Kidney (tissue), 14 donors: ENCODE data around the gene C7. TPM values are rescaled to one million over a fixed set of nuclear protein-coding genes. Genes with fewer than 3 reads are reported as not detected.
"Not testable (repeated sequence)": the region's sequence is repeated elsewhere in the genome, so short reads cannot be mapped to it uniquely, and the experiment has no call there.

ENCODE experiments used
- DNase-seq, 5 donors: peaks; one replicate each; pipeline ENCODE4 v3.0.0-alpha.2; 2013 to 2020
- FAIRE-seq: peaks from 2 replicates; lab custom pipeline; 2012; peaks lifted over from hg19 to GRCh38; lab: Jason Lieb, UNC
- H3K27ac ChIP-seq, 2 donors: one replicate each; pipeline ENCODE4 v1.7.0; 2013; ENCODE audit warnings: low read depth in 2 of 2, low read length in 2 of 2, inconsistent platforms in 1 of 2
- H3K27me3 ChIP-seq: one replicate; pipeline ENCODE4 v1.7.1; 2013; ENCODE audit warnings: low read length, inconsistent platforms; ENCODE audit not compliant: control insufficient read depth, insufficient read depth
- H3K36me3 ChIP-seq, 3 donors: one replicate each; pipeline versions ENCODE4 v1.7.0 to v1.7.1; 2013; ENCODE audit warnings: low read length in 3 of 3, control low read depth in 1 of 3, inconsistent platforms in 1 of 3; ENCODE audit not compliant: insufficient read depth in 3 of 3, control insufficient read depth in 2 of 3
- H3K4me1 ChIP-seq, 3 donors: one replicate each; pipeline versions ENCODE4 v1.7.0 to v1.7.1; 2013; ENCODE audit warnings: low read length in 3 of 3, inconsistent platforms in 1 of 3, low read depth in 1 of 3; ENCODE audit not compliant: control insufficient read depth in 2 of 3, insufficient read depth in 2 of 3
- H3K4me3 ChIP-seq, 3 donors: one replicate each; pipeline versions ENCODE4 v1.7.0 to v1.8.1; 2013; ENCODE audit warnings: low read length in 3 of 3, control low read depth in 1 of 3, inconsistent platforms in 1 of 3
- H3K9ac ChIP-seq, 3 donors: one replicate each; pipeline versions ENCODE4 v1.7.0 to v1.7.1; 2013; ENCODE audit warnings: low read length in 3 of 3, control low read depth in 1 of 3, inconsistent platforms in 1 of 3
- H3K9me3 ChIP-seq, 3 donors: one replicate each; pipeline versions ENCODE4 v1.7.0 to v1.7.1; 2013; ENCODE audit warnings: low read length in 3 of 3, control low read depth in 1 of 3, inconsistent platforms in 1 of 3; ENCODE audit not compliant: control insufficient read depth in 2 of 3, insufficient read depth in 1 of 3
- intact Hi-C: fragments of 100-400 bp; cut with DNase I; formaldehyde crosslinking; loops from one replicate; pipeline ENCODE4 v1.11.1; 2022
- polyA plus RNA-seq: library from polyadenylated mRNA; stranded (reverse); fragments of 350-450 nt; fragmentation: Illumina TruSeq; extraction: RNeasy Lipid Tissue Mini Kit (QIAGEN cat#74804); gene quantifications from one replicate; pipeline ENCODE4 v1.2.3, GENCODE V29; 2014; ENCODE audit warnings: low read depth, low replicate concordance; ENCODE audit not compliant: insufficient read depth
- total RNA-seq: library from RNA; stranded (reverse); fragmentation: NEBNext Ultra II Directional; extraction: Animal tissue kit (Norgen Biotek cat#: 25700); gene quantifications from one replicate; pipeline ENCODE4 v1.2.1, GENCODE V29; 2021
- TF ChIP-seq, protein P1 (sequence below): IDR thresholded peaks from 3 replicates; pipeline ENCODE4 v1.5.1; 2012; ENCODE audit warnings: mild to moderate bottlenecking, moderate library complexity, borderline replicate concordance; ENCODE audit not compliant: insufficient read depth; ENCODE audit errors: extremely low read depth
- donor health status: control.
- donor health status: control.
- donor health status: control.
- donor health status: control.
- donor health status: control.
- donor health status: DM: yes; HTN: yes; CAD: no.
- donor health status: Normal renal cell carcinoma (clear cell type).

C7 gene
- total and polyA plus RNA-seq, 2 donors from 2014 or later: 158 to 849 TPM

- FAIRE-seq (peak; percentile 98), DNase-seq (peak in 2 of 5 donors; percentile 16 to 23)
- TF ChIP-seq, protein P1, sequence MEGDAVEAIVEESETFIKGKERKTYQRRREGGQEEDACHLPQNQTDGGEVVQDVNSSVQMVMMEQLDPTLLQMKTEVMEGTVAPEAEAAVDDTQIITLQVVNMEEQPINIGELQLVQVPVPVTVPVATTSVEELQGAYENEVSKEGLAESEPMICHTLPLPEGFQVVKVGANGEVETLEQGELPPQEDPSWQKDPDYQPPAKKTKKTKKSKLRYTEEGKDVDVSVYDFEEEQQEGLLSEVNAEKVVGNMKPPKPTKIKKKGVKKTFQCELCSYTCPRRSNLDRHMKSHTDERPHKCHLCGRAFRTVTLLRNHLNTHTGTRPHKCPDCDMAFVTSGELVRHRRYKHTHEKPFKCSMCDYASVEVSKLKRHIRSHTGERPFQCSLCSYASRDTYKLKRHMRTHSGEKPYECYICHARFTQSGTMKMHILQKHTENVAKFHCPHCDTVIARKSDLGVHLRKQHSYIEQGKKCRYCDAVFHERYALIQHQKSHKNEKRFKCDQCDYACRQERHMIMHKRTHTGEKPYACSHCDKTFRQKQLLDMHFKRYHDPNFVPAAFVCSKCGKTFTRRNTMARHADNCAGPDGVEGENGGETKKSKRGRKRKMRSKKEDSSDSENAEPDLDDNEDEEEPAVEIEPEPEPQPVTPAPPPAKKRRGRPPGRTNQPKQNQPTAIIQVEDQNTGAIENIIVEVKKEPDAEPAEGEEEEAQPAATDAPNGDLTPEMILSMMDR: peak; percentile 40
- Histone ChIP-seq H3K4me3 (no peak overlapping the region), H3K9ac (no peak overlapping the region), H3K4me1 (no peaks in the 10 kb centered on the region), H3K27ac (no peak overlapping the region), H3K9me3 (no peaks in the 10 kb centered on the region), H3K36me3 (no peaks in the 10 kb centered on the region), H3K27me3 (no peaks in the 10 kb centered on the region)
- intact Hi-C loops: no loop called here
Observed at GRCh38 chr5:40879163-40879942, 29.9 kb upstream of the C7 start.

DNA sequence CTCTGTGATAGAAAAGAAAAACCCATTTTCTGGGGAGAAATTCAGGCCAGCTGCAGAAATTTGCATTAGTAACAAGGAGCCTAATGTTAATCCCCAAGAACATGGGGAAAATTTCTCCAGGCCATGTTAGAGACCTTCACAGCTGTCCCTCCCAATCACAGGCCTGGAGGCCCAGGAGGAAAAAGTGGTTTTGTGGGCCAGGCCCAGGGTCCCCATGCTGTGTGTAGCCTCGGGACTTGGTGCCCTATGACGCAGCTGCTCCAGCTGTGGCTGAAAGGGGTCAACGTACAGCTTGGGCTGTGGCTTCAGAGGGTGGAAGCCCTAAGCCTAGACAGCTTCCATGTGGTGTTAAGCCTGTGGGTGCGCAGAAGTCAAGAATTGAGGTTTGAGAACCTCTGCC, 27.0 kb upstream of the C7 start:
- intact Hi-C loops: no loop called here
- Histone ChIP-seq H3K9ac (no peak overlapping the region), H3K4me1 (no peaks in the 10 kb centered on the region), H3K4me3 (no peak overlapping the region), H3K27ac (no peak overlapping the region), H3K9me3 (no peaks in the 10 kb centered on the region), H3K36me3 (no peaks in the 10 kb centered on the region), H3K27me3 (no peaks in the 10 kb centered on the region)
- TF ChIP-seq, protein P1: no peak
- DNase-seq: no peak
- no peak for FAIRE-seq

DNA sequence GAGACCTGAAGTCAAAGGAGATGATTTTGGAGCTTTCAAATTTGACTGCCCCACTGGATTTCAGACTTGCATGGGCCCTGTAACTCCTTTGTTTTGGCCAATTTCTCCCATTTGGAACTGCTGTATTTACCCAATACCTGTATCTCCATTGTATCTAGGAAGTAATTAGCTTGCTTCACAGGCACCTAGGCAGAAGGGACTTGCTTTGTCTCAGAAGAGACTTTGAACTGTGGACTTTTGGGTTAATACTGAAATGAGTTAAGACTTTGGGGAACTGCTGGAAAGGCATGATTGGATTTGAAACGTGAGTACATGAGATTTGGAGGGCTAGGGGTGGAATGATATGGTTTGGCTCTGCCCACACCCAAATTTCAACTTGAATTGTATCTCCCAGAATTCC, 26.2 kb upstream of the C7 start:
- DNase-seq, H3K9me3 ChIP-seq, FAIRE-seq, H3K4me3 ChIP-seq, H3K36me3 ChIP-seq, H3K4me1 ChIP-seq, H3K27me3 ChIP-seq, H3K27ac ChIP-seq, intact Hi-C loops, H3K9ac ChIP-seq: not testable (repeated sequence)

GRCh38 chr5:40895440-40896425, 13.6 kb upstream of the C7 start:
- H3K4me1 ChIP-seq, H3K27ac ChIP-seq, DNase-seq, H3K36me3 ChIP-seq, FAIRE-seq, H3K9ac ChIP-seq, intact Hi-C loops, H3K4me3 ChIP-seq, H3K27me3 ChIP-seq, H3K9me3 ChIP-seq: not testable (repeated sequence)
